Stimulated activated CD4-positive, alpha-beta T cell treated with anti-CD3 and anti-CD28 coated beads, Interleukin-4, amount 100 ng/mL, for 4 hours (primary cell): ENCODE measurements around the gene CLECL1.

ENCODE experiments used
- DNase-seq, 2 experiments: peaks; one replicate each; pipeline ENCODE4 v3.0.0-alpha.2; 2020

The CLECL1 gene

DNA sequence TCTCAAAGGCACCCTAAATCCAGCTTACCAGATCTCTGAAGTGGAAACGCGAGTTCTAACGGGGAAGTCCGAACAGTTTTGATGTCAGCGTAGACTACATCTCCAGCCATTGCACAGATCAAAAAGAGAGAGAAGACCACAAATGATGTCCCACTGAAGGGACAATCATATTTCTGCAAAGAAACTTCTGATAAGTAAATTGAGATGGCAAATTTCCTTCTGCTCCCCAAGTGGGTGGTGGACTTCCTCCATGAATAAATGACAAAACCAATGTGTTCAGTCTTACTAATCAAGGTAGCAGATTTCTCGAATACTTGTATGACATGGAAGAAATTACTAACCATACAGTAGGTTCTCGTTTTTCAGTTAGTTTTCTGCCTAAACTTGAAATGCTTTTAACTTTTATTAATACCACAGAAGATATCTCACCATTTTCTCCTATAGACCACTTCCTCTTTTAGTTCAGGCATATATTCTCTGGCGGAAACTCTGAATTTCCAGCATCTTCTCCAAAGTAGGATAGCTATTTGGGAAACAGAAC is at the start of gene CLECL1:
Gene CLECL1 (minus strand): TSS at position 177 of the 541 bp plus-strand sequence.
- no peak for DNase-seq

- no peak for DNase-seq
Observed at GRCh38 chr12:9781360-9781759, 48.5 kb upstream of the CLECL1 start.

DNA sequence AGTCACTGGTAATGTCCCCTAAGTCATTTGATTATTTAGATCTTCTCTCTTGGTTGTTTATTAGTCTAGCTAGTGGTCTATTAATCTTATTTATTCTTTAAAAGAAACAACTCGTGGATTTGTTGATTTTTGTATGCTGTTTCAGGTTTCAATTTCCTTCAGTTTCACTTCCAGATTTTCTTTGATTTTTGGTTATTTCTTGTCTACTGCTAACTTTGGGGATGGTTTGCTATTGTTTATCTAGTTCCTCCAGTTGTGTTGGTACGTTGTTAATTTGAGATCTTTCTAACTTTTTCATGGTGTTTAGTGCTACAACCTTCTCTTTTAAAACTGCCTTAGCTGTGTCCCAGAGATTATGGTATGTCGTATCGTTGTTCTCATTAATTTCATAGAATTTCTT is 46.3 kb upstream of the CLECL1 start:
- DNase-seq, result no peak

DNA sequence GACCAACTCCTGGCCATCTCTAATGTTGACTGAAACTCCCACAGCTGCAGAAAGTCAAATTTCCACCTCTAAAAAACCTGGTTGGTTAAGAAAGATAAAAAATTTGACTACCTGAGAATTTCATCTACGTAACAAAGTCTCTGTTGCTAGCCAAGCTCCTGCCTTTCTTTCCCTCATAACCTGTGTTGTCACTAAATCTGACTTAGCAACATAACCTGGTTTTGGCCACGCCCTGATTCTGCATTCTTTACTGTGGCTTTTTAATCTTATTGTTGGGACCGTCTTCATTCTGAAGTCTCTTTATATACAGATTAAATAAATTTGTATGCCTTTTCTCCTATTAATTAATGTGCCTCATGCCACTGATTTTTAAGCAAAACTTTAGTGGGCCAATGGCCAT is 43.9 kb upstream of the CLECL1 start:
- no peak for DNase-seq

DNA sequence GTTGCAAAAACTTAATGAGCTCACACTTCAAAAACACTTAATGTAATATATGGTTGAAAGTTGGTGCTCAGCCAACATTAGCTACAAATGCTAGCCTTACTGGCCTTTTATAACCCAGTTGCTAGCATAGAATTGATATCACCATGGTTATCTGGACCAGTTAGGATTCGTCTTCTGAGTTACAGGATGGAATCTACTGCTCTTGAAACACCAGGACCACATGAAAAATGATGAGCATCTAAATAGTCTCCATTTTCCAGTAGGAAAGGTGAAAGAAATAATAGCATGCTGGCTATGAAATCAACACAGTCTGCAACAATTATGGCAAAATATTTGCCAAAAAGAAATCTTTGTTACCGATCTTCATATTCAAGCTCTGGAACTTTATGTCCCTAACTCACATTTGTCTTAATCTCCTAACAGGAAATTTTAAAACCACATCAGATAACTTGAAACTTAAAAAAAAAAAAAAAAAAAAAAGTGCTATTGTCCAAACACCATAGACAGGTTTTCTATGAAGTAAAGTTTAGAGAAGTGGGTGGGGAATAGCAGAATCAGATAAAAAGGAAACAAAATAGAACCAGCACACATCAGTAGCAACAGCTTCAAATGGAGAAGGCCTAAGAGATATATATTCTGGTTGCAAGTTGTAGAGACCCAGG is 40.5 kb upstream of the CLECL1 start:
- no peak for DNase-seq

DNA sequence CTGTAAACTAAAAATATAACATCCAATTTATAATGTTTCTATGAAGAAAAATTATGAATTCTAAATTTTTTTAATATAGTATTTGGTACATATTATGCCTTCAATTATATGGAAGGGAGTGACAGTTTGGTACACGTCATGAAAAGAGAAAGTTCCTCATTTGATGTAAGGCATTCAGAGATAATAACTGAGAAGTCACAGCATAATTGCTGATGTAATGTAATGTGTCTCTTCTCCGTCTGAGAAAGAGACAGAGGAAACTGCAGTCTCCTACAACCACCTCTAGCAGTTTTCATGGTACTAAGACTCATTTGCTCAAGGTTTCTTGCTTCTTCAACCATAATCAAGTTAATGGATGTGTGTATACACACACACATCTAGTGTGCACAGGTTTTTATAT is 30.1 kb upstream of the CLECL1 start:
- no peak for DNase-seq

GRCh38 chr12:9762369-9762768 is 29.5 kb upstream of the CLECL1 start:
- no peak for DNase-seq

- no peak for DNase-seq
Observed at GRCh38 chr12:9761419-9761781, 28.5 kb upstream of the CLECL1 start.

DNA sequence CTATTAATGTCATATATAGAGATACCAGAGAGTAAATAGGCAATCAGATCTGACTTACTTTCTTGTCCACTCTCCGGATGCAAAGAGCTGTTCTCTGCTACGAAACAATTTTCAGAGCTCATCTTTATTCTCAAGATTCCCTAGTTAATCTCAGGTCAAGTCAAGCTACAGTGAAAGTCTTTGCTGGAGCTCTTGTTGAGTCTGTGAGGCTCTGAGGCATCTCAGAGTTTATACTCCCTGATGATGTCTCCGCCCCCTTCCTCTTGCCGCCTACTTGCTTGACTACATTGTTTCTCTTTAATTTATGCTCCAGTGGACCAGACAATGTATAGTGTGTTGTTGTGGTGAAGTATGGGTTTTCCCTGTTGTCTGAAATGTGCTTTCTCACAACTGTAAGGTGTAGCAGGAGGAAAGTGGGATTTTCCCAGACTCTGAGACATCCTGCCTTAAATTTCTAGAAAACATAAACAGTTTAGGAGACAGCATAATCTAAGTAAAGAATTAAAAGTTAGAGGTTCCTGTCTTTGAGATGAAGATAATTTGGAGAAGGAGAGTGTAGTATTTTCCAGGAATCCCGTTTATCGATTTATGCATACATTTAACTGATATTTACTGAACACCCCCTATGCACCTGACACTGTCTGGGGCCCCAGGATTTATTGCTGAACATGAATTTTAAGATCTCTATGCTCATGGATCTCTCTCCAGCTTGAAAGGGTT is 28.0 kb upstream of the CLECL1 start, which contains the start of gene CD69:
Gene CD69 (minus strand): TSS at position 203 of the 720 bp plus-strand sequence. CDS start 81 bp downstream, at position 122.
- DNase-seq, result peak; percentile 56 to 87

DNA sequence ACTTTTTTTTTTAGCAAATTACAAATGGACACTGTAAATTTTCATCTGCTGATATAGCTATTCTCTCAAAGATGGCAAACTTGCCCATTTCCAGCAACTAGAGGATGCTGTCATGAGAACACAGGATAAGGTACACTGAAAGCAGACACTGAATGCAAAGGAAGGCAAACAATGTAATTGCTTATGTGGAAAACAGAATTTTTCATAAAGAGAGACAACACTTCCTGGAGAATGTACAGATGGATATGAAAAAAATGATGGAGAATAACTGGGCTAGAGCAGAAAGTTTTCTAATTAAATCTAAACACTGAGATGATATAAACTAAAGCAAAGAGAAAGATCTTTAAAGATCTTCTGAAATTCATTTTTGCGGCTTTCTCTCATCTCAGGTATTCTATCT is 27.2 kb upstream of the CLECL1 start:
- DNase-seq, result no peak

- no peak for DNase-seq
Observed at GRCh38 chr12:9759694-9760093, 26.8 kb upstream of the CLECL1 start.

- DNase-seq, result no peak
Observed at GRCh38 chr12:9758119-9758518, 25.2 kb upstream of the CLECL1 start.

GRCh38 chr12:9757433-9758025 is 24.6 kb upstream of the CLECL1 start:
- no peak for DNase-seq

GRCh38 chr12:9756706-9757105 is 23.8 kb upstream of the CLECL1 start:
- no peak for DNase-seq

DNA sequence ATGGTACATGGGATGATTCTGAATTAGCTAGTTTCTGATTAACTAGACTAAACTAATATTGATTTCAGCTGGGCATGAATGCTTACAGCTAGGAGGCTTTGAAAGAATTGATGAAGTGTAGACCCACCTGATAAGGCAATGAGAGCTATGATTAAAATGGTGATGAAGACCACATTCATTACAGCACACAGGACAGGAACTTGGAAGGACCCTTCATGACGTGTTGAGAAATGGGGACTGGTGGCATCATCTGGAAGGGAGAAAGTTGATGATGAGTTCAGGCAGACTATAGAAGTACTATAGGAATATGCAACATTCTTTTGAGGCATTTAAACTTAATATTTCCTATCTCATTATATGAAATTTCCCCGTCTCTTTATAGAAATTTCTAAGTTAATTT is 23.3 kb upstream of the CLECL1 start:
- DNase-seq, result no peak

DNA sequence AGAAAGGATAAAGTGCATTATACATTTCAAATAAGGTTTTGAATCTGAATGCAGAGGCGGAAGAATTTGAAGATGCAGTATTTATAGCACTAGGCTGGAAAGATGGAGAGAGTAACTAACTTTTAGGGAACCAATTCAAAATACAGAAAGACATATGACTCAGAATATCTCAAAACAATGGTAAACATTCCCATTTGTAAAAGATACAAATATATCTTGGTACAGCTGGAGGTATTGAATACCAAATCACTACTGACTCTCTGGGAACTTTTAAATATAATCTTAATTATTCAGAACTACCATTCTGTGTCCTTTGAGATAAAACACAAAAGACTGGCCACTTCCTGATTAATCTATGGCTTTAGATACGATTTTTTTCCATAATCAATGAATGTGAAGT is 22.7 kb upstream of the CLECL1 start:
- no peak for DNase-seq

DNA sequence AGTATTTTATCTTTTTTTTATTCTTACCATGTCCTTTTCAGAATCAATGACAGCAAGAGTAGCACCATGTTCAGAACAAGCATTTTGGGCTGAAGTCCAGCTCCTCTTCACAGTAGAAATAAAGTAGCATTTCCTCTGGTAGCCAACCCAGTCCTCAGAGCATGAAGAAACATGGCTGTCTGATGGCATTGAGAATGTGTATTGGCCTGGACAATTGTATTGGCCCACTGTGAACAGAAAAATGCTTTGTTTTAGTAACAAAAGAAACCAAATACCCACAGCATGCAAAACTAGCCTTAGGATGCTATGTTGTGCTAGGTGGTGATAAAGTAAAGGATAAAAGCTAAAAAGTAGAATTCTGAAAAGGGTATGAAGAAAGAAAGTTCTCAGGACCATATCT is 22.1 kb upstream of the CLECL1 start:
- no peak for DNase-seq

GRCh38 chr12:9754099-9754927 is 21.4 kb upstream of the CLECL1 start:
- no peak for DNase-seq

- DNase-seq, result no peak
Observed at GRCh38 chr12:9753498-9753897, 20.6 kb upstream of the CLECL1 start.

- no peak for DNase-seq
Observed at GRCh38 chr12:9753073-9753472, 20.2 kb upstream of the CLECL1 start.

- DNase-seq, result no peak
Observed at GRCh38 chr12:9752145-9752933, 19.4 kb upstream of the CLECL1 start.
